NCI-H82 treated with DMSO at 0.1 percent for 48 hours (cell line): Measurements from ENCODE around the gene ATP8A1.
"Not testable (repeated sequence)": the region's sequence is repeated elsewhere in the genome, so short reads cannot be mapped to it uniquely, and the experiment has no call there.

Experiments used
- DNase-seq: peaks from one replicate; lab custom pipeline; 2025; ENCODE audit not compliant: unreplicated experiment; lab: John Stamatoyannopoulos, UW

The ATP8A1 gene

DNA sequence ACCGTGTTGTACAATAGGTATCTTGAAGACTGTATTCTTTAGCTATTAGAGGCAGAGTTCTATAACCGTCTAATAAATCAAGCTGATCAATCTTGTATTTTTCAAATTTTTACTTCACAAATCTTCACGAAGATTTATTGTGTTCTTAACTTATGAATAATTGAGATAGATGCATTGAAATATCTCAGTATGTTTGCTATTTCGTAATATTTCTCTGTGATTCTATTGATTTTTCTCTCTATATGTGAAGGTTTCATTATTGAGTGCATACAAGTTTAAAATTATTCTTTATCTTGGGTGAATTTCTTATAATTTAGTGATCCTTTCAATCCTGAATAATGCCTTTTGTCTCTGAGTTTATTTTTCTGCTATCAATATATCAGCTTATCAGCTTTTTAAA, 279.4 kb downstream of the ATP8A1 start:
- no peak for DNase-seq

DNA sequence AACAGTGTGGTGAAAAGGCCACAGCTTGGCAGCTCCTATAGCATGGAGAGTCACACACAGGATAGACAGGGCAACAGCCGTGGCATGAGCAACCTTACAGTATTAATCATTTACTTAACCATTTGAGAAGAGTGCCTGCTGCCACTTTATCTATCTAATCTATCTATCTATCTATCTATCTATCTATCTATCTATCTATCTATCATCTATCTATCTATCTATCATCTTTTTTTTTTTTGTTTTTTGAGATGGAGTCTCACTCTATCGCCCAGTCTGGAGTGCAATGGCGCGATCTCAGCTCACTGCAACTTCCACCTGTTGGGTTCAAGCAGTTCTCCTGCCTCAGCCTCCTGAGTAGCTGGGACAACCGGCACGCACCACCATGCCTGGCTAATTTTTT, 284.6 kb downstream of the ATP8A1 start:
- DNase-seq: not testable (repeated sequence)

DNA sequence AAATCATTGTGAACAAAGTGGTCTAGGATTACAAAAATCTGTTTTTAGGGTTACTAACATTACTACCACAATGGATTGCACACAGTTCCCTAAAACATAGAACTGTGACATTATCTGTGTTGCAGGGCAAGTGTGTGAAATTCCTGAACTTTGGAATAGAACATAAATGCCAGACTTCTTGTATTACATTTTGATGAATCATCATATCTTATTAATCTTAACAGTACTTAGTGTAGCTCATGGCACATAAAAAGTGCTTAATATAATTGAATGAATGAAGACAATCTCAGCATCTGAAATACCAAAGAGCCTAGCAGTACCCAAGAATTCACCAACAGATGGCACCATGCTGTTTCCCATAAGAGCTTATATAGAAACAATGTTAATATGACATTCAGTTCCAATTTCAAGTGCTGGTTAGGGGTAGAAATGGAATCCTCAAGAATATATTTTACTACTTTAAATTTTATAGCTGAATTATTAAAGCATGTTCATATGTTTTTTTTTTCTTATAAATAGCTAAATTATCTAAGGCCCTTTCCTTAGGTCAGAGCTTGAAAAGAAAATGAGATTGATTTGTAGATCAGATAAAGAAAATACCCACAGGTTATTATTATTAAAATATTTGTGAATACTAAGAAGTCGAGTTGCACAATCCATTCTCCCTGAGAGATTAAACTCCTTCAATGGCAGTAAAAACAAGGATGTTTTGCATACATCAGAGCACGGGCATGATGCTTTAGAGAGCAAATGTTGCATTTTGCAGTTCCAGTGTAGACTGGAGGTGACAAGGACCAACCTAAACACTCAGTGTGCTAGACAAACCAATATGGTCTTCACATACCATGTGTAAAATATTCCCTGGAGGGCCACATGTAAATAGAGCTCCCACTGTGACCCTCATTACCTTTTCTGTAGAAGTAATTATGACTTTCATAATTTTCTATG, 285.3 kb downstream of the ATP8A1 start:
- no peak for DNase-seq

DNA sequence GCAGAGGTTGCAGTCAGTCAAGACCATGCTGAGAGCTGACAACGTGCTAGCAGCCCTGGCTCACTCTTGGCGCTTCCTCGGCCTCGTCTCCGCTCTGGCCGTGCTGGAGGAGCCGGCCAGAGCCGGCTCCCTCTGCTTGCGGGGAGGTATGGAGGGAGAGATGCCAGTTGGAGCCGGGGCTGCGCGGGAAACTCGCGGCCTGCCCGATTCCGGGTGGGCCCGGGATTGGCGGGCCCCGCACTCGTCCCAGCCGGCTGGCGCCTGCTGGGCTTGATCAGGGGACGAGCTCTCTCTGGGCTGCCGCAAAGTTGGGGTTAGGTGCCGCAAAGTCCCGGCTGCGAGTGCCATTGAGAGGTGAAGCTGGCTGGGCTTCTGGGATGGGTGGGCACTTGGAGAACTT, 287.4 kb downstream of the ATP8A1 start:
- no peak for DNase-seq

DNA sequence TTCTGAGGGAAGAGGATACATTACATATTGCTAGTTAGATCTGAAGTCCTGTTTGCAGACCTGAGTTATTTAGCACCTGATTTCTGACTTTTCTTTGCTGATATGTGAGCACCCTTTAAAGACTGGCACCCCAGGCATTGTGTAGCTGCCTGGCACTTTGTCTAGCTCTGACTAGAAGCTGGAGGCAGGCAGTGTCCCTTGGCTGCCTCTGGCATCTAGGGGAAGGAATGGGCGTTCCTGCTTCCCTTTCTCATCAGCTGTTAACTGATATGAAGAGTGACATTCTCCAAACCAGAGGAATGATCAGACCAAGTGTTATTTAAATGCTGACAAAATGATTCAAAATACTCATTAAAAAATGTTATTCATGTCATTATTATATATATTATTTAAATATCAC, 289.9 kb downstream of the ATP8A1 start:
- no peak for DNase-seq

DNA sequence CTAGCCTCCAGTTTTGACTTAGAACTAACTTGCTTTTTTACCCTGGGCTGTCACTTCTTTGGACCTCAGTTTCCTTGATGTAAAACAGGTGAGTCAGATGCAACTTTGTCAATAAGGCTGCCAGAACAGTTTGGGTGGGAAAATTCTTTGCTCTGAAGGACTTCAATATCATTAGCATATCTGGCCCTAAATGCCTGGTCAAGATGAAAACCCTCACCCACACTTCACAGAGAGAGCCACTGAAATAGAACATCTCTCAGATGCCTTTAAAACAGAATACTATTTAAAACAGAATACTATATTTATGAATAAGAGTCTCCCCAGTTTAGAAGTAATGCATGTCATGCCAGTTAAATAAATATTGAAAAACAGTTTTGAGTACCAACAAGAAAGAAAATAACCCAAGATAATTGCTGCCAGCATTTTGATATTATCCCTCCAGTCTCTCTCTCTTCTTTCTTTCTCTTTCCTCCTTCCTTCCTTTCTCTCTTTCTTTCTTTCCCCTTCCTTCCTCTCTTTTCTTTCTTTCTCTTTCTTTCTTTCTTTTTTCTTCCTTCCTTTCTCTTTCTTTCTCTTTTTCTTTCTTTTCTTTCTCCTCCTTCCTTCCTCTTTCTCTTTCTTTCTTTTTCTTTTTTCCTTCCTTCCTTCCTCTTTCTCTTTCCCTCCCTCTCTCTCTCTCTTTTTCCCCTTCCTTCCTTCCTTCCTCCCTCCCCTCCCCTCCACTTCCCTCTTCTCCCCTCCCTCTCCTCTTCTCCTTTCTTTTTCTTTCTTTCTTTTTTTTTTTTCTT, 292.4 kb downstream of the ATP8A1 start:
- DNase-seq: no peak

DNA sequence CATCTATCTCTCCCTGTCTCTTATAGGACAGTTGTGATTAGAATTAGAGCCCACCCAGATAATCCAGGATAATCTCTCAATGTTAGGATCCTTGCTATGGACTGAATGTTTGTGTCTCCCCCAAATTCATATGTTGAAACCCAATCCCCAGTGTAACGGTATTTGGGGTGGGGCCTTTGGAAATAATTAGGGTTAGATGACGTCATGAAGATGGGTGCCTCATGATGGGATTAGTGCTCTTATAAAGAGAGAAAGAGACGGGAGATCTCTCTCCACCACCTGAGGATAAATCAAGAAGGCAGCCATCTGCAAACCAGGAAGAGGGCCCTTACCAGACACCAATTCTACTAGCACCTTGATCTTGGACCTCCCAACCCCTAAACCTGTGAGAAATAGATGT, 293.3 kb downstream of the ATP8A1 start:
- no peak for DNase-seq

DNA sequence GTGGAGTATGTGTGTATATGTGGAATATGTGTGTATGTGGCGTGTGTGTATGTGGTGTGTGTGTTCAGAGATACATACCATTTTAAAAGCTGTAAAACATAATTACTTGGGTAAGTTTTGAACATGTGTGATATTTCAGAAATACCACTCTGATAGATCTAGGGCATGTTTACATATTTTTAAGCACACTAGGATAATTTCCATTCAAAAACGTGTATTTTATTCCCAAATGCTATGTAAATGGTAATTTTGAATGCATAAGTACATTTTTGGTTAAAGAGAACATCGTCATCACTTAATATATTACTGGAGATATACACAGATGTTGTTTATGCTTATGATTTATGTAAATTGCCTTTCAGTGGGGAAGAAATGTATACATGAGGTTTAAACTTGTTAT, 294.3 kb downstream of the ATP8A1 start:
- no peak for DNase-seq

DNA sequence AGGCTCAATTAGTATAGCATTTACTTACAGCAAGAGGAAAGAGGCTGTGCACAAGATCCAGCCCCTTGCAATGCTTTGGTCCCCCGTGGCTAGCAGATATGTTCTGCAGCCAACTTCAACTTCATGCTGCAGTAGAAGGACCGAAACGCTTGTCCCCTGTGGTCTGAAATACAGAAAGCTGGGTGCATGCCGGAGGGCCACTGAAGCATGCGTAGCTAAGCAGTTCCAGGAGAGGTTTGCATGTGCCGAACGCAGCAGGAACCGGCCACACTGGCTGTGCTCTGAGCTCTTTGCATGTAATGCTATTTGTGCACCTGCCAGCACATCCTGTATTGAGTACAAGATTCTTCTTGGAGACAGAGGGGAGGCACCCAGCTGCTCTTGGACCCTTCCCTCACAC, 295.4 kb downstream of the ATP8A1 start:
- DNase-seq: no peak

DNA sequence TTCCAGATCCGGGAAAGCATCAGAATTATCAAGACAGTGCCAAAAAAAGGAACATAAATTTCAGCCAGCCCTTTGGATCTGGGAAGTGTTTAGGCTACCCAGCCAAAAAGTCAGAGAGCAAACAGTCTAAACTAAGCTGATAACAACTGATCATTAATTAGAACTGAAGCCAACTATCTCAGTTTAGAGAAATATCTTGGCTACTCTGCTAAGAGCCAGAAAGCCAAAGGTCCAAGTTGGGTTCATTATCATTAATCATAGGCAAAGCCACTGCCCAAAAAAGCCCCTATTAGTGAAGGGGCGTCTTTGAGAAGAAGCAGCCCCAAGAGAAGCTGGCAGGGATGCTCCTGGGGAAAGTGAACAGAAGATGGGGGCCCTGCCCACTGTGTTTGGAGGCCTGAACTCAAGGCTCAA, 296.6 kb downstream of the ATP8A1 start:
- no peak for DNase-seq

DNA sequence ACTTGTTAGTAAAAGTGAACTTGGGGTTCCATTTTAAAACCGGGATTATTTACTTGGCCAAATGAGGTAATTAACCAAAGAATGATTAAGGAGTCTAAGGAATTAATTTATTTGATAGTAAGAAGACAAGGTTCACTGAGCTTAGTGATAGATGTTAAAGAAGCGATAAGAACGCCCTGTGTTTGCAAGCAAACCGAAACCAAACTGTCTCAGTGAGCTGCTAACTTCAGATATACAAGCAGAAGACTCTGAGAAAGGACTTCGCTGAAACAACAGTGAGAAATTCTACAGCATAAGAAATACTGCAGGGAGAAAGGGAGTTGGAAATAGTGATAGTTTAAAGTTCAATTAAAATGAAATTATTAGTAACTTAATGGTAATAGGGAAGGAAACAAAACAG, 297.2 kb downstream of the ATP8A1 start:
- no peak for DNase-seq
